Type B pancreatic cell (in vitro differentiated cells): Measurements from ENCODE around the gene SSTR4. TPM values are rescaled to one million over a fixed set of nuclear protein-coding genes. Genes with fewer than 3 reads are reported as not detected.

ENCODE experiments used
- DNase-seq: peaks from one replicate; pipeline ENCODE4 v3.0.0; 2021; ENCODE audit warnings: mixed read lengths; ENCODE audit not compliant: unreplicated experiment; ENCODE audit errors: extremely low spot score
- H3K27ac Mint-ChIP-seq: 2 replicates; pipeline ENCODE4 v1.8.0; 2021; ENCODE audit warnings: mild to moderate bottlenecking, mixed read lengths
- H3K27me3 Mint-ChIP-seq: 2 replicates; pipeline ENCODE4 v1.8.0; 2021; ENCODE audit warnings: mixed read lengths
- H3K36me3 Mint-ChIP-seq: 2 replicates; pipeline ENCODE4 v1.8.0; 2021; ENCODE audit warnings: mixed read lengths
- H3K4me1 Mint-ChIP-seq: one replicate; pipeline ENCODE4 v1.8.0; 2021; ENCODE audit warnings: mixed read lengths; ENCODE audit not compliant: unreplicated experiment
- H3K4me3 Mint-ChIP-seq: 2 replicates; pipeline ENCODE4 v1.8.0; 2021; ENCODE audit warnings: mild to moderate bottlenecking, mixed read lengths
- H3K9me3 Mint-ChIP-seq: 2 replicates; pipeline ENCODE4 v1.8.0; 2021; ENCODE audit warnings: mixed read lengths
- CTCF ChIP-seq: fragments of 200-600 bp; sonication (generic); conservative IDR thresholded peaks from 2 replicates; pipeline ENCODE4 v1.5.0; 2021; ENCODE audit warnings: antibody characterized with exemption, mild to moderate bottlenecking
- total RNA-seq: library from RNA; stranded (reverse); gene quantifications from 2 replicates; pipeline ENCODE4 v1.2.1, GENCODE V29; 2021; ENCODE audit warnings: low replicate concordance

SSTR4 gene
- total RNA-seq, 1 donor from 2014 or later, result not detected

GRCh38 chr20:23081263-23081819 lies 46.2 kb downstream of the SSTR4 start:
- Mint-ChIP-seq H3K27me3 (peaks cover 19% of the 10 kb centered on the region), H3K9me3 (no peaks in the 10 kb centered on the region), H3K4me1 (peaks cover 16% of the 10 kb centered on the region), H3K27ac (no peak overlapping the region), H3K36me3 (no peaks in the 10 kb centered on the region), H3K4me3 (no peak overlapping the region)
- DNase-seq, result no peak
- TF ChIP-seq CTCF, result no peak

GRCh38 chr20:23082846-23083552 lies 47.9 kb downstream of the SSTR4 start:
- Mint-ChIP-seq H3K4me3 (no peak overlapping the region), H3K27ac (peak overlapping the region; percentile 13), H3K4me1 (peaks cover 19% of the 10 kb centered on the region), H3K36me3 (no peaks in the 10 kb centered on the region), H3K9me3 (no peaks in the 10 kb centered on the region), H3K27me3 (peaks cover 22% of the 10 kb centered on the region)
- no peak for TF ChIP-seq CTCF
- no peak for DNase-seq

- Mint-ChIP-seq H3K36me3 (no peaks in the 10 kb centered on the region), H3K27me3 (peaks cover 22% of the 10 kb centered on the region), H3K27ac (peak overlapping the region; percentile 13), H3K9me3 (no peaks in the 10 kb centered on the region), H3K4me3 (no peak overlapping the region), H3K4me1 (peaks cover 19% of the 10 kb centered on the region)
- no peak for DNase-seq
- TF ChIP-seq CTCF, result no peak
Measured at GRCh38 chr20:23083553-23084220, 48.6 kb downstream of the SSTR4 start.

- Mint-ChIP-seq H3K4me3 (no peak overlapping the region), H3K9me3 (no peaks in the 10 kb centered on the region), H3K36me3 (no peaks in the 10 kb centered on the region), H3K4me1 (peaks cover 19% of the 10 kb centered on the region), H3K27ac (no peak overlapping the region), H3K27me3 (peaks cover 20% of the 10 kb centered on the region)
- TF ChIP-seq CTCF, result no peak
- DNase-seq, result no peak
Measured at GRCh38 chr20:23084282-23084844, 49.3 kb downstream of the SSTR4 start.

- peaks cover 19% of the 10 kb centered on the region for H3K27me3 Mint-ChIP-seq
- no peaks in the 10 kb centered on the region for H3K36me3 Mint-ChIP-seq
- H3K9me3 Mint-ChIP-seq, result no peaks in the 10 kb centered on the region
- TF ChIP-seq CTCF, result no peak
- no peak overlapping the region for H3K4me3 Mint-ChIP-seq
- no peak for DNase-seq
- no peak overlapping the region for H3K27ac Mint-ChIP-seq
- H3K4me1 Mint-ChIP-seq, result peaks cover 19% of the 10 kb centered on the region
Measured at GRCh38 chr20:23084845-23085365, 49.8 kb downstream of the SSTR4 start.
